ENCODE results near the gene TBC1D10A. TPM values are rescaled to one million over a fixed set of nuclear protein-coding genes. Genes with fewer than 3 reads are reported as not detected.

The TBC1D10A gene
- polyA plus RNA-seq, 1 donor (not counting 4 experiments of a cell fraction or from before 2014, with no cell fraction given) = 17.8 TPM

GRCh38 chr22:30371981-30372380, 45.2 kb upstream of the TBC1D10A start:
- dilution Hi-C loops (cut with MboI; ENCODE audit: extremely low pct_ligation_motif_present, low sequenced_read_pairs) = no loop called here
- no peak for FAIRE-seq

GRCh38 chr22:30371321-30371720, 44.6 kb upstream of the TBC1D10A start:
- no peak overlapping the region for H3K27ac ChIP-seq (ENCODE audit: control insufficient read depth, insufficient read depth, low read length)
- H3K4me3 ChIP-seq (ENCODE audit: control insufficient read depth in 2 of 3, extremely low read depth in 1 of 3, insufficient read depth in 2 of 3, low read depth in 1 of 3, low read length in 3 of 3) = no peak overlapping the region
- FAIRE-seq = no peak

More at GRCh38 chr22:30371981-30372380, 45.2 kb upstream of the TBC1D10A start:
- H4K20me1 ChIP-seq (ENCODE audit: control insufficient read depth, extremely low read depth, insufficient read depth, low read length) = peaks cover 4% of the 10 kb centered on the region
- no peak overlapping the region for H3K27ac ChIP-seq (ENCODE audit: control insufficient read depth, insufficient read depth, low read length)
- no peak overlapping the region for H2AFZ ChIP-seq (ENCODE audit: control insufficient read depth, low read length)
- H3K4me1 ChIP-seq (ENCODE audit: control insufficient read depth, extremely low read depth, insufficient read depth, low read length) = no peaks in the 10 kb centered on the region
- no peaks in the 10 kb centered on the region for H3K9me3 ChIP-seq (ENCODE audit: control insufficient read depth, low read depth, low read length)
- H3K79me2 ChIP-seq (ENCODE audit: control insufficient read depth, insufficient read depth, low read length) = no peaks in the 10 kb centered on the region
- H3K9me1 ChIP-seq (ENCODE audit: control insufficient read depth, extremely low read depth, insufficient read depth, low read length) = no peaks in the 10 kb centered on the region
- H3K4me3 ChIP-seq (ENCODE audit: control insufficient read depth in 2 of 3, extremely low read depth in 1 of 3, insufficient read depth in 2 of 3, low read depth in 1 of 3, low read length in 3 of 3) = no peak overlapping the region
- no peak for TF ChIP-seq CTCF (optimal IDR thresholded peaks at IDR 0.05 in 1 of 3, IDR thresholded peaks at IDR 0.05 in 1 of 3, conservative IDR thresholded peaks at IDR 0.05 in 1 of 3; ENCODE audit: extremely low read depth in 1 of 3, insufficient read depth in 2 of 3, low read length in 3 of 3)
- no peak overlapping the region for H3K9ac ChIP-seq (ENCODE audit: control insufficient read depth, extremely low read depth, insufficient read depth, low read length)
- no peak for DNase-seq (ENCODE audit: low read depth, low spot score)
- no peaks in the 10 kb centered on the region for H3K27me3 ChIP-seq (ENCODE audit: control insufficient read depth, extremely low read depth, insufficient read depth, low read length)
- no peaks in the 10 kb centered on the region for H3K36me3 ChIP-seq (ENCODE audit: control insufficient read depth in 2 of 2, extremely low read depth in 1 of 2, insufficient read depth in 2 of 2, low read length in 2 of 2)
- no peak overlapping the region for H3K4me2 ChIP-seq (ENCODE audit: control insufficient read depth, extremely low read depth, insufficient read depth, low read depth, low read length)

More at GRCh38 chr22:30371321-30371720, 44.6 kb upstream of the TBC1D10A start:
- H3K36me3 ChIP-seq (ENCODE audit: control insufficient read depth in 2 of 2, extremely low read depth in 1 of 2, insufficient read depth in 2 of 2, low read length in 2 of 2) = no peaks in the 10 kb centered on the region
- H3K4me2 ChIP-seq (ENCODE audit: control insufficient read depth, extremely low read depth, insufficient read depth, low read depth, low read length) = no peak overlapping the region
- no peaks in the 10 kb centered on the region for H3K9me3 ChIP-seq (ENCODE audit: control insufficient read depth, low read depth, low read length)
- DNase-seq (ENCODE audit: low read depth, low spot score) = no peak
- dilution Hi-C loops (cut with MboI; ENCODE audit: extremely low pct_ligation_motif_present, low sequenced_read_pairs) = no loop called here
- H4K20me1 ChIP-seq (ENCODE audit: control insufficient read depth, extremely low read depth, insufficient read depth, low read length) = peaks cover 4% of the 10 kb centered on the region
- H3K9me1 ChIP-seq (ENCODE audit: control insufficient read depth, extremely low read depth, insufficient read depth, low read length) = no peaks in the 10 kb centered on the region
- no peaks in the 10 kb centered on the region for H3K79me2 ChIP-seq (ENCODE audit: control insufficient read depth, insufficient read depth, low read length)
- no peaks in the 10 kb centered on the region for H3K4me1 ChIP-seq (ENCODE audit: control insufficient read depth, extremely low read depth, insufficient read depth, low read length)
- TF ChIP-seq CTCF (optimal IDR thresholded peaks at IDR 0.05 in 1 of 3, IDR thresholded peaks at IDR 0.05 in 1 of 3, conservative IDR thresholded peaks at IDR 0.05 in 1 of 3; ENCODE audit: extremely low read depth in 1 of 3, insufficient read depth in 2 of 3, low read length in 3 of 3) (no peak), EZH2 (IDR thresholded peaks at IDR 0.05; ENCODE audit: low read length) (no peak)
- H3K9ac ChIP-seq (ENCODE audit: control insufficient read depth, extremely low read depth, insufficient read depth, low read length) = no peak overlapping the region
- H3K27me3 ChIP-seq (ENCODE audit: control insufficient read depth, extremely low read depth, insufficient read depth, low read length) = no peaks in the 10 kb centered on the region
- H2AFZ ChIP-seq (ENCODE audit: control insufficient read depth, low read length) = no peak overlapping the region

All from keratinocyte (primary cell).